Upper lobe of right lung (tissue), 1 donor: ENCODE measurements around the gene CHMP1B. TPM values are rescaled to one million over a fixed set of nuclear protein-coding genes. Genes with fewer than 3 reads are reported as not detected.

Source experiments
- ATAC-seq: fragments of 200-7000 bp; cut with Tn5 transposase; one replicate; pipeline ENCODE4 v1.9.1; 2020; ENCODE audit warnings: mild to moderate bottlenecking, moderate library complexity
- DNase-seq: peaks from one replicate; pipeline ENCODE4 v3.0.0-alpha.2; 2020
- H3K27ac ChIP-seq: fragments of 200-600 bp; one replicate; pipeline ENCODE4 v1.8.0; 2022
- H3K27me3 ChIP-seq: fragments of 200-600 bp; one replicate; pipeline ENCODE4 v1.8.0; 2022; ENCODE audit warnings: mild to moderate bottlenecking
- H3K36me3 ChIP-seq: fragments of 200-600 bp; one replicate; pipeline ENCODE4 v1.8.0; 2022
- H3K4me1 ChIP-seq: fragments of 200-600 bp; one replicate; pipeline ENCODE4 v1.8.0; 2022
- H3K4me3 ChIP-seq: fragments of 200-600 bp; one replicate; pipeline ENCODE4 v1.8.0; 2022; ENCODE audit warnings: mild to moderate bottlenecking
- H3K9me3 ChIP-seq: fragments of 200-600 bp; one replicate; pipeline ENCODE4 v1.8.0; 2022
- CTCF ChIP-seq: fragments of 200-600 bp; IDR thresholded peaks from one replicate; pipeline ENCODE4 v1.8.0; 2022; ENCODE audit warnings: antibody characterized with exemption
- intact Hi-C: fragments of 100-400 bp; cut with DNase I; formaldehyde crosslinking; loops from one replicate; pipeline ENCODE4 v1.11.0; 2022
- total RNA-seq: library from RNA; stranded (reverse); fragmentation: NEBNext Ultra II Directional; extraction: Animal tissue kit (Norgen Biotek cat#: 25700); gene quantifications from one replicate; pipeline ENCODE4 v1.2.1, GENCODE V29; 2021
- donor health status: DM: no; HTN: yes; CAD: no; lungs with severe emphysema.

Gene CHMP1B
- total RNA-seq, 1 donor from 2014 or later = 42.6 TPM

DNA sequence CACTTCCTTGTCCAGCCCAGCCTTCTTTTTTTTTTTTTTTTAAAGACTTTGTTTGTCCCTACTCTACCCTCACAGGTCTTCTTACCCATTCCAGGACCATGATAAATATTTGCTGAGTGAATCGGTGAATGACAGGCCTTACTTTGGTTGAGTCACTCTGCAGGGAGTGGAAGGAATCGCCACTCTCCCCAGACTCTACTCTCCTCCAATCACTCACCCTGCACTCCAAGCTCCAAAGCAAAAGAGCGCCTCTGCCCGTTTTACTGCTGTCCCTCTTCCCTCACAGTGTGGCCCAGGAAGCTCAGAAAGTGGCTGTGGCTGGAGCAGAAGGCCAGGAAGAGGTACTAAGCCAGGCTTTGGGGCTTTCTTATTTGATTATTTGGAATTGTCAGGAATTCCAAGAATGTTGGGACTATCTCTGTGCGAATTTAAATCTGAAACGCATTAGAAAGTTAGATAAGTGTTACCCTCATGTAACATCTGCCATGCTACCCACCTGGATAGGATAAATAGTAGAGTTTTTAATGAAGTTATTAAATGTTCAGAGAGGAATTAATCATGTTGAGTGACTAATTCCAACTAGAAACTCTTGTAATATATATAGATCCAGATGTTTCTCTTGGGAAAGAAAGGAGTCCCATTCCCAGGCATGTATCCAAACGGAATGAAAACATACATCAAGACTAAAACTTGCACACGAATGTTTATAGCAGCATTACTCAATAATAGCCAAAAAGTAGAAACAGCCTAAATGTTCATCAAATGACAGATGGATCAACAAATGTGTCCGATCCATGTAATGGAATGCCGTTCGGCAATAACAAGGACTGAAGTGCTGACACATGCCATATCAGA is 43.0 kb upstream of the CHMP1B start:
- H3K36me3 ChIP-seq = no peaks in the 10 kb centered on the region
- DNase-seq = no peak
- no peak overlapping the region for H3K27ac ChIP-seq
- no peak for ATAC-seq
- intact Hi-C loops = no loop called here
- no peaks in the 10 kb centered on the region for H3K4me1 ChIP-seq
- no peaks in the 10 kb centered on the region for H3K27me3 ChIP-seq
- TF ChIP-seq CTCF = no peak
- H3K4me3 ChIP-seq = no peak overlapping the region
- H3K9me3 ChIP-seq = no peaks in the 10 kb centered on the region

GRCh38 chr18:11809895-11810294 is 41.3 kb upstream of the CHMP1B start:
- no peak for TF ChIP-seq CTCF

GRCh38 chr18:11810379-11810778 is 40.8 kb upstream of the CHMP1B start:
- no peaks in the 10 kb centered on the region for H3K36me3 ChIP-seq
- H3K4me1 ChIP-seq = no peaks in the 10 kb centered on the region
- ATAC-seq = no peak
- H3K27ac ChIP-seq = no peak overlapping the region
- no peaks in the 10 kb centered on the region for H3K9me3 ChIP-seq
- no peak overlapping the region for H3K4me3 ChIP-seq
- no peaks in the 10 kb centered on the region for H3K27me3 ChIP-seq
- TF ChIP-seq CTCF = no peak
- intact Hi-C loops = no loop called here
- no peak for DNase-seq

More at GRCh38 chr18:11809895-11810294, 41.3 kb upstream of the CHMP1B start:
- no peak overlapping the region for H3K4me3 ChIP-seq
- ATAC-seq (no peak), DNase-seq (no peak)
- intact Hi-C loops = no loop called here
- no peaks in the 10 kb centered on the region for H3K27me3 ChIP-seq
- H3K9me3 ChIP-seq = no peaks in the 10 kb centered on the region
- no peaks in the 10 kb centered on the region for H3K4me1 ChIP-seq
- H3K36me3 ChIP-seq = no peaks in the 10 kb centered on the region
- no peak overlapping the region for H3K27ac ChIP-seq

DNA sequence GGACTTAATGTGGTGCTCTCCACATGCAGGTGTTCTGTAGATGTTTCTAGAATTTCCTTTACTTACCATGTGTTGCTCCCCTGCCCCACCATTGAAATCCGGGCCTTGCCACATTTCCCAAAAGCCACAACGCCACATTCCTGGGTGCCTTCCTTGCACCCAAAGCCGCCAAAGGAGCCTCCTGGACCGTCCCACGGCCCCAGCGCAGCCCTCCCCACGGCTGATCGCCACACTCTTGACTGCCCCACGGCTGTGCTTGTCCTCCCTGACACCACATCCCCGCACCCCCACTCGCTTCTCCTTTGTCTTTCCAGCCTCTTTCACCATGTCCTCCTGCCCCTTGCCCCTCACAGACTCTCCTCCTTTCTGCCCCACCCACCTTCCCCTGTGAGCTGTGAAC is 40.2 kb upstream of the CHMP1B start:
- no peak for TF ChIP-seq CTCF
- Histone ChIP-seq H3K27ac (no peak overlapping the region), H3K9me3 (no peaks in the 10 kb centered on the region), H3K4me1 (no peaks in the 10 kb centered on the region), H3K36me3 (no peaks in the 10 kb centered on the region), H3K27me3 (no peaks in the 10 kb centered on the region), H3K4me3 (no peak overlapping the region)
- DNase-seq = no peak
- no peak for ATAC-seq
- intact Hi-C loops = no loop called here

- ATAC-seq (peak; percentile 94), DNase-seq (no peak)
- no peak overlapping the region for H3K27ac ChIP-seq
These were observed 34.0 kb upstream of the CHMP1B start for GRCh38 chr18:11817229-11817628.

More at GRCh38 chr18:11817229-11817628, 34.0 kb upstream of the CHMP1B start:
- Histone ChIP-seq H3K27me3 (no peaks in the 10 kb centered on the region), H3K4me3 (no peak overlapping the region), H3K4me1 (no peaks in the 10 kb centered on the region), H3K36me3 (no peaks in the 10 kb centered on the region), H3K9me3 (no peaks in the 10 kb centered on the region)
- TF ChIP-seq CTCF = no peak
- intact Hi-C loops = no loop called here
